Measurements from ENCODE around the gene PEAR1.
A peak's percentile ranks its signal among the peaks of the same experiment; 100 is the strongest.

PEAR1 gene

GRCh38 chr1:156893048-156893953 is at the start of gene PEAR1:
TSS of gene PEAR1 (plus strand) at chr1:156893718. CDS start at chr1:156903927, 10,209 bp downstream.
- peak; percentile 65 for DNase-seq

GRCh38 chr1:156844102-156844501 is 49.4 kb upstream of the PEAR1 start:
- DNase-seq: no peak

GRCh38 chr1:156844638-156845037 is 48.9 kb upstream of the PEAR1 start:
- DNase-seq: no peak

GRCh38 chr1:156845055-156845952 is 48.2 kb upstream of the PEAR1 start:
- peak; percentile 44 for DNase-seq

GRCh38 chr1:156845953-156846545 is 47.5 kb upstream of the PEAR1 start:
- DNase-seq: no peak

- no peak for DNase-seq
Observed at GRCh38 chr1:156846643-156847042, 46.9 kb upstream of the PEAR1 start.

- DNase-seq: no peak
Observed at GRCh38 chr1:156847591-156848460, 45.7 kb upstream of the PEAR1 start.

GRCh38 chr1:156848461-156849150 is 44.9 kb upstream of the PEAR1 start:
- peak; percentile 38 for DNase-seq

- no peak for DNase-seq
Observed at GRCh38 chr1:156849151-156849496, 44.4 kb upstream of the PEAR1 start.

GRCh38 chr1:156851779-156852417 is 41.6 kb upstream of the PEAR1 start:
- DNase-seq: no peak

- peak; percentile 62 for DNase-seq
Observed at GRCh38 chr1:156852418-156852874, 41.1 kb upstream of the PEAR1 start.

- DNase-seq: no peak
Observed at GRCh38 chr1:156853761-156854160, 39.8 kb upstream of the PEAR1 start.

- no peak for DNase-seq
Observed at GRCh38 chr1:156854634-156855033, 38.9 kb upstream of the PEAR1 start.

GRCh38 chr1:156856282-156856785 is 37.2 kb upstream of the PEAR1 start:
- no peak for DNase-seq

- no peak for DNase-seq
Observed at GRCh38 chr1:156857532-156857931, 36.0 kb upstream of the PEAR1 start.

GRCh38 chr1:156858555-156858956 is 35.0 kb upstream of the PEAR1 start:
- peak; percentile 54 for DNase-seq

GRCh38 chr1:156858959-156859522 is 34.5 kb upstream of the PEAR1 start, which contains the start of gene INSRR:
TSS of gene INSRR (minus strand) at chr1:156859117. CDS start at chr1:156858621, 496 bp downstream.
- no peak for DNase-seq

GRCh38 chr1:156859523-156860112 is 33.9 kb upstream of the PEAR1 start:
- peak; percentile 72 for DNase-seq

GRCh38 chr1:156860113-156860627 is 33.3 kb upstream of the PEAR1 start:
- peak; percentile 84 for DNase-seq
